H1 (cell line): ENCODE data around the gene CORO7. TPM values are rescaled to one million over a fixed set of nuclear protein-coding genes. Genes with fewer than 3 reads are reported as not detected.

ENCODE experiments used
- CTCF ChIA-PET: fragments of 300-600 bp; sonication (Branson Sonifier 250); formaldehyde crosslinking; loops from one replicate; lab custom pipeline; 2021; ENCODE audit not compliant: partially characterized antibody; lab: Charles Lee
- POLR2A ChIA-PET: fragments of 300-600 bp; sonication (Branson Sonifier 250); formaldehyde crosslinking; loops from one replicate; lab custom pipeline; 2021; ENCODE audit warnings: inconsistent platforms; ENCODE audit not compliant: partially characterized antibody; lab: Charles Lee
- DNase-seq, 2 experiments: peaks; one replicate each; pipeline versions ENCODE4 v3.0.0 to v3.0.0-alpha.2; 2010 to 2022; ENCODE audit warnings: low spot score in 2 of 2, low read depth in 1 of 2, mixed read lengths in 1 of 2
- FAIRE-seq: peaks from 2 replicates; lab custom pipeline; 2011; peaks lifted over from hg19 to GRCh38; lab: Jason Lieb, UNC
- H2AFZ ChIP-seq: 2 replicates; pipeline ENCODE4 v1.8.1; 2012; ENCODE audit warnings: low read length, inconsistent platforms
- H2AK5ac ChIP-seq: 2 replicates; pipeline ENCODE4 v1.6.1; 2013; ENCODE audit warnings: low read depth, low read length
- H2BK120ac ChIP-seq: replicated peaks from 2 replicates; pipeline ENCODE3; 2013; ENCODE audit warnings: low read depth, low read length, inconsistent platforms
- H2BK12ac ChIP-seq: 2 replicates; pipeline ENCODE4 v1.6.1; 2013; ENCODE audit warnings: low read depth, low read length
- H2BK15ac ChIP-seq: 2 replicates; pipeline ENCODE4 v1.6.1; 2013; ENCODE audit warnings: low read length
- H2BK20ac ChIP-seq: 2 replicates; pipeline ENCODE4 v1.6.1; 2013; ENCODE audit warnings: low read length
- H2BK5ac ChIP-seq: 2 replicates; pipeline ENCODE4 v1.6.1; 2013; ENCODE audit warnings: low read depth, low read length
- H3K14ac ChIP-seq: 2 replicates; pipeline ENCODE4 v1.6.1; 2013; ENCODE audit warnings: inconsistent platforms; ENCODE audit not compliant: insufficient read length
- H3K18ac ChIP-seq: 2 replicates; pipeline ENCODE4 v1.6.1; 2013; ENCODE audit warnings: low read length; ENCODE audit errors: extremely low read depth
- H3K23ac ChIP-seq: 2 replicates; pipeline ENCODE4 v1.6.1; 2013; ENCODE audit warnings: inconsistent platforms; ENCODE audit not compliant: insufficient read length
- H3K23me2 ChIP-seq: 2 replicates; pipeline ENCODE4 v1.6.1; 2013; ENCODE audit warnings: low read depth, low read length
- H3K27ac ChIP-seq: 2 replicates; pipeline ENCODE4 v1.6.1; 2011; ENCODE audit warnings: low read depth, low read length, inconsistent platforms
- H3K27me3 ChIP-seq, 4 experiments: replicated peaks in 1 of 4; 1 replicate in 1 of 4; 2 replicates in 3 of 4; pipeline versions ENCODE4 v1.6.1 to v1.8.1; 2011 to 2013; ENCODE audit warnings: low read length in 3 of 4, mild to moderate bottlenecking in 3 of 4, inconsistent platforms in 2 of 4, mixed read lengths in 2 of 4, moderate library complexity in 1 of 4; ENCODE audit not compliant: control insufficient read depth in 3 of 4, insufficient read depth in 3 of 4; ENCODE audit errors: extremely low read depth in 1 of 4
- H3K36me3 ChIP-seq, 4 experiments: 2 replicates each; pipeline versions ENCODE4 v1.6.1 to v1.8.1; 2011 to 2013; ENCODE audit warnings: mild to moderate bottlenecking in 4 of 4, low read length in 3 of 4, moderate library complexity in 2 of 4, control low read depth in 1 of 4, inconsistent platforms in 1 of 4; ENCODE audit not compliant: insufficient read depth in 4 of 4, control insufficient read depth in 2 of 4
- H3K4ac ChIP-seq: replicated peaks from 2 replicates; pipeline ENCODE3; 2013; ENCODE audit warnings: low read length, low read depth, mixed read lengths, inconsistent platforms; ENCODE audit not compliant: insufficient read length
- H3K4me1 ChIP-seq, 4 experiments: replicated peaks in 1 of 4; 1 replicate in 1 of 4; 2 replicates in 3 of 4; pipeline versions ENCODE4 v1.6.1 to v1.8.1; 2011 to 2013; ENCODE audit warnings: low read length in 3 of 4, inconsistent platforms in 2 of 4, mixed read lengths in 1 of 4; ENCODE audit not compliant: insufficient read depth in 4 of 4, control insufficient read depth in 3 of 4
- H3K4me2 ChIP-seq, 2 experiments: 2 replicates each; pipeline versions ENCODE4 v1.6.1 to v1.8.1; 2011 to 2013; ENCODE audit warnings: low read depth in 2 of 2, low read length in 2 of 2, control low read depth in 1 of 2, inconsistent platforms in 1 of 2, mild to moderate bottlenecking in 1 of 2; ENCODE audit not compliant: insufficient read depth in 1 of 2
- H3K4me3 ChIP-seq, 4 experiments: fragments of 200-600, 300-600 bp in 1 of 4; sonication (generic), shearing (Covaris generic), sonication (Bioruptor Twin) in 1 of 4; 2 replicates each; pipeline versions ENCODE4 v1.5.1 to v1.8.1; 2011 to 2016; ENCODE audit warnings: low read length in 4 of 4, low read depth in 3 of 4, control low read depth in 2 of 4, inconsistent platforms in 2 of 4, mild to moderate bottlenecking in 2 of 4, mixed read lengths in 1 of 4, moderate library complexity in 1 of 4; ENCODE audit not compliant: insufficient read depth in 2 of 4; ENCODE audit errors: extremely low read depth in 1 of 4
- H3K56ac ChIP-seq: replicated peaks from 2 replicates; pipeline ENCODE3; 2013; ENCODE audit warnings: low read depth, mild to moderate bottlenecking, mixed read lengths, low read length, inconsistent platforms; ENCODE audit not compliant: insufficient read length
- H3K79me1 ChIP-seq: 2 replicates; pipeline ENCODE4 v1.6.1; 2013; ENCODE audit warnings: low read depth, low read length, control low read depth
- H3K79me2 ChIP-seq, 2 experiments: 2 replicates each; pipeline versions ENCODE4 v1.6.1 to v1.8.1; 2012 to 2013; ENCODE audit warnings: low read length in 2 of 2, mild to moderate bottlenecking in 2 of 2, inconsistent platforms in 1 of 2; ENCODE audit not compliant: insufficient read depth in 2 of 2, control insufficient read depth in 1 of 2
- H3K9ac ChIP-seq, 4 experiments: replicated peaks in 1 of 4; 1 replicate in 1 of 4; 2 replicates in 3 of 4; pipeline versions ENCODE4 v1.6.1 to v1.8.1; 2011 to 2013; ENCODE audit warnings: low read depth in 3 of 4, low read length in 3 of 4, control low read depth in 2 of 4, mild to moderate bottlenecking in 2 of 4, moderate library complexity in 2 of 4, inconsistent platforms in 1 of 4; ENCODE audit errors: extremely low read depth in 1 of 4
- H3K9me3 ChIP-seq, 2 experiments: 2 replicates each; pipeline versions ENCODE4 v1.6.1 to v1.8.1; 2012 to 2013; ENCODE audit warnings: mild to moderate bottlenecking in 2 of 2, moderate library complexity in 2 of 2, control low read depth in 1 of 2, inconsistent platforms in 1 of 2, low read depth in 1 of 2, low read length in 1 of 2, mixed read lengths in 1 of 2; ENCODE audit not compliant: insufficient read depth in 2 of 2
- H4K20me1 ChIP-seq, 2 experiments: replicated peaks in 1 of 2; 2 replicates each; pipeline versions ENCODE3 to v1.8.1; 2011 to 2013; ENCODE audit warnings: inconsistent platforms in 2 of 2, low read length in 2 of 2, mild to moderate bottlenecking in 1 of 2; ENCODE audit not compliant: insufficient read depth in 2 of 2, control insufficient read depth in 1 of 2
- H4K5ac ChIP-seq: 2 replicates; pipeline ENCODE4 v1.6.1; 2013; ENCODE audit warnings: low read length, low read depth, mixed read lengths, inconsistent platforms; ENCODE audit not compliant: insufficient read length
- H4K8ac ChIP-seq: 2 replicates; pipeline ENCODE4 v1.8.0; 2013; ENCODE audit warnings: mild to moderate bottlenecking, moderate library complexity, low read length, inconsistent platforms; ENCODE audit not compliant: insufficient read depth; ENCODE audit errors: extremely low read depth
- H4K91ac ChIP-seq: replicated peaks from 2 replicates; pipeline ENCODE3; 2013; ENCODE audit warnings: low read length, mixed read lengths, inconsistent platforms; ENCODE audit not compliant: insufficient read length
- CBX5 ChIP-seq: fragments of 300-800, 300-1000 bp; sonication (generic); IDR thresholded peaks from 2 replicates; pipeline ENCODE4 v1.7.1; 2016; ENCODE audit warnings: antibody characterized with exemption, low read length, low read depth
- CEBPB ChIP-seq: IDR thresholded peaks from 2 replicates; pipeline ENCODE4 v1.6.1; 2012; ENCODE audit warnings: low read depth, low read length
- CREB1 ChIP-seq: IDR thresholded peaks from 2 replicates; pipeline ENCODE4 v1.6.1; 2012; ENCODE audit warnings: inconsistent platforms
- FOSL1 ChIP-seq: IDR thresholded peaks from 2 replicates; pipeline ENCODE4 v1.6.1; 2011; ENCODE audit warnings: mild to moderate bottlenecking, low read depth, low read length, moderate library complexity; ENCODE audit not compliant: insufficient read depth
- KDM1A ChIP-seq: fragments of 200-600, 300-600 bp; sonication (generic); IDR thresholded peaks from 2 replicates; pipeline ENCODE4 v1.7.1; 2016; ENCODE audit warnings: mild to moderate bottlenecking, low read length, borderline replicate concordance
- POLR2AphosphoS5 ChIP-seq: IDR thresholded peaks from 2 replicates; pipeline ENCODE4 v1.6.1; 2011; ENCODE audit warnings: low read depth, low read length
- POU5F1 ChIP-seq: IDR thresholded peaks from 2 replicates; pipeline ENCODE4 v1.6.1; 2011; ENCODE audit warnings: low read depth, mild to moderate bottlenecking, low read length, moderate library complexity
- SP1 ChIP-seq: IDR thresholded peaks from 2 replicates; pipeline ENCODE4 v1.6.1; 2011; ENCODE audit warnings: low read depth, low read length
- SRF ChIP-seq: IDR thresholded peaks from 2 replicates; pipeline ENCODE4 v1.6.1; 2011; ENCODE audit warnings: mild to moderate bottlenecking, low read depth, low read length, moderate library complexity
- SUZ12 ChIP-seq: fragments of 200-600 bp; sonication (generic); IDR thresholded peaks from 2 replicates; pipeline ENCODE4 v1.6.1; 2012; ENCODE audit warnings: mild to moderate bottlenecking, inconsistent platforms, low read length, moderate library complexity, mixed read lengths
- WGBS, 2 experiments: shearing (Covaris generic) in 1 of 2; methylation state at CpG; one replicate each; pipeline versions ENCODE4 v1.1.6 to v1.1.7; 2013 to 2015; ENCODE audit warnings: low lambda C conversion rate in 2 of 2, mixed read lengths in 2 of 2, inconsistent platforms in 1 of 2, low coverage in 1 of 2, missing lambda C conversion rate in 1 of 2; ENCODE audit not compliant: insufficient replicate concordance in 2 of 2, insufficient coverage in 1 of 2, insufficient read length in 1 of 2; ENCODE audit errors: extremely low coverage in 1 of 2, missing lambda C conversion rate in 1 of 2; 5-methylcytosine and 5-hydroxymethylcytosine counted together
- polyA plus RNA-seq, 7 experiments: library from polyadenylated mRNA; depleted of rRNA in 3 of 7; stranded (reverse) in 5 of 7; unstranded in 2 of 7; fragments of >200 nt in 5 of 7; fragments of 200-250 nt in 2 of 7; gene quantifications; 1 replicate in 5 of 7; 2 replicates in 1 of 7; 4 replicates in 1 of 7; pipeline versions ENCODE4 v1.2.1 to v1.2.3, GENCODE V29; 2011 to 2013; ENCODE audit warnings: missing spikeins in 2 of 7, mixed read lengths in 2 of 7
- total RNA-seq: library from RNA; stranded (reverse); fragmentation: NEBNext Ultra II Directional; extraction: Animal tissue kit (Norgen Biotek cat#: 25700); gene quantifications from 2 replicates; pipeline ENCODE4 v1.2.1, GENCODE V29; 2021
- TF ChIP-seq, protein P1 (sequence below): IDR thresholded peaks from 2 replicates; pipeline ENCODE4 v1.6.1; 2011; ENCODE audit warnings: low read depth, mild to moderate bottlenecking, low read length; ENCODE audit not compliant: insufficient read depth
- TF ChIP-seq, protein P2 (sequence below): IDR thresholded peaks from 2 replicates; pipeline ENCODE4 v1.6.1; 2011; ENCODE audit warnings: low read length, improper control_type of control experiment

CORO7 gene
- total and polyA plus RNA-seq, 2 of the 8 experiments (the other 6 are each of a cell fraction or from before 2014, with no cell fraction given) = 25.2 to 29.8 TPM

DNA sequence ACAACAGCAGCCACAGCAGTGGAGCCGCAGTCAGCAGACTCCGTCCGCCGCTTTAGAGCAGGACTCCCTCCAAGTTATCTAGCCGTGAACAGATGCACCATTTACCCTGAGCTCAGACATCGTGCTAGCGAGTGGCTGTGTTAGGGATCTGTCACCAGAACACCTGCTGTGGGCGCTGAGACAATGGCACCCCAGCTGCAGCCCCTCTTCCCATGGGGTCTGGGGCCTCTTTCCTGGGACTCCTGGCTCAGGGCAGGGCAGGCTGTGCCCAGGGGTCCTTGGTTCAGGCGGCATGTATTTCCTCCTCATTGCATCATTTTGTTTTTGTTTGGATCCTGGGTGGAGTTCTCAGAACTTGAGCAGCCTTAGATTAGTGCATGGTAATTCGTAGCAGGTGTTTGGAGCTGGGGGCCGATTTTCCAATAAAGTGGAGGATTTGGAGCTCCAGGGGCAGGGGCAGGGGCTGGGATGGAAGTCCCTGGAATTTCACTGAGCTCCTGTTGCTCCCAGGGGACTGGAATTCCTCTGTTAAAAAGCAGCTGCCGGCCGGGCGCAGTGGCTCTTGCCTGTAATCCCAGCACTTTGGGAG lies 34.6 kb upstream of the CORO7 start:
- H2BK15ac ChIP-seq = no peak overlapping the region
- H3K4me2 ChIP-seq = no peak overlapping the region
- H3K56ac ChIP-seq = no peak overlapping the region
- H2BK120ac ChIP-seq = no peak overlapping the region
- POLR2A ChIA-PET = interaction anchor here (0.8 to 21.6 kb wide), 6 partner anchors 10 to 58 kb away, joined by 3 to 257 read pairs (median 4); partner anchors contain the start of genes DNAJA3, HMOX2 and NMRAL1
- no peak overlapping the region for H3K18ac ChIP-seq
- peak overlapping the region; percentile 55; the same call in 1 of the 2 replicates for H2BK12ac ChIP-seq
- no peak overlapping the region for H2AFZ ChIP-seq
- H4K8ac ChIP-seq = no peak overlapping the region
- no peak overlapping the region for H3K4me3 ChIP-seq
- H3K36me3 ChIP-seq = peaks cover 20 to 63% (median 33%) of the 10 kb centered on the region in 4 experiments
- no peak overlapping the region for H4K91ac ChIP-seq
- H3K9ac ChIP-seq = no peak overlapping the region
- no peaks in the 10 kb centered on the region for H3K23me2 ChIP-seq
- no peak overlapping the region for H4K5ac ChIP-seq
- no peaks in the 10 kb centered on the region for H3K79me2 ChIP-seq
- no peaks in the 10 kb centered on the region; the same call in 1 of the 2 replicates for H3K79me1 ChIP-seq
- no peak overlapping the region for H3K4ac ChIP-seq
- CTCF ChIA-PET = interaction anchor here (0.6 to 0.9 kb wide), 3 partner anchors 8 to 92 kb away, joined by 3 read pairs; no protein-coding TSS in a partner anchor
- WGBS, 2 experiments = 96% methylated on average over 14 of the region's 14 CpGs; no CpG with 5 or more reads in 1 of the 2 experiments
- no peak overlapping the region for H2BK20ac ChIP-seq
- no peak for FAIRE-seq
- H3K27ac ChIP-seq = no peak overlapping the region; the same call in 1 of the 2 replicates
- H2AK5ac ChIP-seq = no peak overlapping the region
- no peak overlapping the region for H3K23ac ChIP-seq
- peak overlapping the region; percentile 66; the same call in 1 of the 2 replicates for H2BK5ac ChIP-seq
- H3K4me1 ChIP-seq = no peaks in the 10 kb centered on the region
- H4K20me1 ChIP-seq = peaks cover 5 to 11% of the 10 kb centered on the region in 2 experiments
- no peaks in the 10 kb centered on the region for H3K9me3 ChIP-seq
- no peak for DNase-seq
- H3K27me3 ChIP-seq = no peaks in the 10 kb centered on the region
- no peak overlapping the region for H3K14ac ChIP-seq
- TF ChIP-seq SUZ12 (no peak), POLR2AphosphoS5 (no peak), SP1 (no peak), KDM1A (no peak), POU5F1 (no peak), CEBPB (no peak), FOSL1 (no peak), SRF (no peak), CBX5 (no peak), CREB1 (no peak)
- TF ChIP-seq, protein P1, sequence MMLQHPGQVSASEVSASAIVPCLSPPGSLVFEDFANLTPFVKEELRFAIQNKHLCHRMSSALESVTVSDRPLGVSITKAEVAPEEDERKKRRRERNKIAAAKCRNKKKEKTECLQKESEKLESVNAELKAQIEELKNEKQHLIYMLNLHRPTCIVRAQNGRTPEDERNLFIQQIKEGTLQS = no peak
- TF ChIP-seq, protein P2, sequence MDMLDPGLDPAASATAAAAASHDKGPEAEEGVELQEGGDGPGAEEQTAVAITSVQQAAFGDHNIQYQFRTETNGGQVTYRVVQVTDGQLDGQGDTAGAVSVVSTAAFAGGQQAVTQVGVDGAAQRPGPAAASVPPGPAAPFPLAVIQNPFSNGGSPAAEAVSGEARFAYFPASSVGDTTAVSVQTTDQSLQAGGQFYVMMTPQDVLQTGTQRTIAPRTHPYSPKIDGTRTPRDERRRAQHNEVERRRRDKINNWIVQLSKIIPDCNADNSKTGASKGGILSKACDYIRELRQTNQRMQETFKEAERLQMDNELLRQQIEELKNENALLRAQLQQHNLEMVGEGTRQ = no peak
